ENCODE measurements around the gene SLC49A3. TPM values are rescaled to one million over a fixed set of nuclear protein-coding genes. Genes with fewer than 3 reads are reported as not detected.

SLC49A3 gene
- total and polyA plus RNA-seq, 2 of the 4 experiments (the other 2 are of a cell fraction) = under 0.01 to 0.32 TPM

DNA sequence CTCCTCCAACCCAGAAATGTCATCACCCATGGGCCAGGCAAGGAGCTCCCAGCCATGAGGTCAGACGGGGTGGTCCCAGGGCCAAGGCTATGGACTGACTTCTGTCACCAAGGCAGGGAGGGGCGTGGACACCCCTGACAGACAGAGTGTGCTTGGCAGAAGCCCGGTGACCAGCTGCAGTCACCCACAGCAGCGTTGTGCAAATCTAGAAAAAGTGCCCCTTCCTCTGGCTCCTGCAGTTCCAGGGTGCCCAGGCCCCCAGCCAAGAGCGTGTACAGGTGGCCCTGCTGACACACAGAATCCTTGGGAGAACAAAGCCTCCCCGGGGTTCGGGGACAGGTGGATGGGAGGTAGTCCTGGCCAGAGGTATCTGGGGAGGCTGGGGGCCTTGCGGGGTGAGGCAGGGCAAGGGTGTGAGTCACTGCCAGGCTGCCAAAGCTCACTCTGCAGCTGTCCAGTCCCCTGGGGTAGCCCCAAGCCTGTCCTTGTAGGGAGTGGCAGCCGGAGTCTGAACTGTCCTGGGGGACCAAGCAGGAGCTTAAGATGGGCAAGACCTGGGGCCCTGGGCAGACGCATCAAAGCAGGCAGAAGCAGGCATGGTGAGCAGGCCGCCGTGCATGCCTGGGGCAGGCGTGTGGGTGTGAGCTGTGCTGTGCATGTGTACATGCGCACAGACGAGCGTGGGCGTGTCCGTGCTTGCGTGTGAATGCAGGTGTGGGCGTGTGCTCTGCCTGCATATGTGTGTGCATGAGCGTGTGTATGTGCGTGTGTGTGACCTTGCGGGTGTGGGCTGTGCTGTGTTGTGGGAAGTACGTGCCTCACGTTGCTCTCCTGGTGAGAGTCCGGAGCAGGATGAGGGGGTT, 11.3 kb downstream of the SLC49A3 start (continued):
- no peak for TF ChIP-seq FOS (IDR thresholded peaks at IDR 0.05; ENCODE audit: low read depth, low read length)

DNA sequence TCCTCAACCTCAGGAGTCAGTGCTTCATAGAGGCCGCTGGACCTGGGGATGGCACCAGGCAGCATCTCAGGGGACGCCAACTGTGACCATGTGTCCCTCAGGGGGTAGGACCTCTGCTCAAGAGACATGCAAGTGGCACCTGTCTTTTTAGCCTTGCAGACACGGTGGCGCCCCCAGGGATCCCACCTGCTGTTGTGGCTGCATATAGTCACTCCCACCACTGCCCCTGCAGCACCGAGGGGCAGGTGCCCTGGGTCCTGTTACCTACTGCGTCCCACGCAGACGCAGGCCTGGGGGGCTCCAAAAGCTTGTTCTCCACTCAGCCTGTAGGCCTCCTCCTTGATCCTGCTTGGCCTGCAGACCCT, 12.1 kb downstream of the SLC49A3 start:
- dilution Hi-C loops (cut with HindIII; ENCODE audit: low sequenced_read_pairs, unreplicated experiment) = no loop called here
- Histone ChIP-seq H4K8ac (ENCODE audit: low read depth in 2 of 2, low read length in 2 of 2) (no peak overlapping the region), H3K79me1 (ENCODE audit: low read depth in 1 of 2, low read length in 2 of 2) (peaks cover 17 to 27% of the 10 kb centered on the region in 2 experiments; a peak in 3 of 4 replicates), H3K14ac (replicated peaks; ENCODE audit: low read depth, low read length) (no peak overlapping the region), H3K27me3 (ENCODE audit: control insufficient read depth, insufficient read depth, low read length) (no peaks in the 10 kb centered on the region), H3K9me3 (ENCODE audit: control insufficient read depth, insufficient read depth, low read length) (no peaks in the 10 kb centered on the region), H2BK120ac (ENCODE audit: low read depth, low read length) (no peak overlapping the region), H3K4me3 (ENCODE audit: insufficient read depth, low read depth, low read length) (no peak overlapping the region), H3K4ac (ENCODE audit: low read depth, low read length) (no peak overlapping the region), H4K20me1 (ENCODE audit: insufficient read depth, low read length) (no peaks in the 10 kb centered on the region), H2BK5ac (ENCODE audit: low read depth, low read length, poor library complexity, severe bottlenecking) (no peak overlapping the region), H2AK9ac (replicated peaks; ENCODE audit: low read depth, low read length, poor library complexity) (no peak overlapping the region), H2AK5ac (ENCODE audit: low read depth, low read length) (no peak overlapping the region), H4K91ac (ENCODE audit: insufficient read depth, low read depth, low read length) (no peak overlapping the region), H3K4me2 (ENCODE audit: low read depth, low read length) (no peak overlapping the region), H3K9me1 (ENCODE audit: insufficient read depth, low read length) (peaks cover 4% of the 10 kb centered on the region; the same call in 1 of the 2 replicates), H2BK20ac (ENCODE audit: low read depth, low read length) (no peak overlapping the region), H2BK15ac (ENCODE audit: low read depth, low read length) (no peak overlapping the region), H3K56ac (ENCODE audit: extremely low read depth, insufficient read depth, low read length) (no peak overlapping the region), H4K5ac (ENCODE audit: low read depth, low read length) (no peak overlapping the region), H3K9ac (ENCODE audit: low read depth, low read length) (no peak overlapping the region), H3K23ac (ENCODE audit: low read depth, low read length) (no peak overlapping the region), H3K18ac (ENCODE audit: low read depth, low read length) (no peak overlapping the region), H3K27ac (ENCODE audit: insufficient read depth, low read length) (no peak overlapping the region), H2AFZ (replicated peaks; ENCODE audit: low read length, poor library complexity) (peak overlapping the region; percentile 18), H3K36me3 (ENCODE audit: control insufficient read depth, insufficient read depth, low read length) (peaks cover 9% of the 10 kb centered on the region; the same call in 1 of the 2 replicates), H3K4me1 (ENCODE audit: control insufficient read depth, insufficient read depth, low read length) (peaks cover 12% of the 10 kb centered on the region)
- no peak for ATAC-seq (ENCODE audit: low read depth)
- intact Hi-C loops (cut with micrococcal nuclease) = loop anchor here (10.0 kb wide), 1 partner anchor 342 kb away; the partner anchor contains the start of gene ZNF141
- TF ChIP-seq, protein P1, sequence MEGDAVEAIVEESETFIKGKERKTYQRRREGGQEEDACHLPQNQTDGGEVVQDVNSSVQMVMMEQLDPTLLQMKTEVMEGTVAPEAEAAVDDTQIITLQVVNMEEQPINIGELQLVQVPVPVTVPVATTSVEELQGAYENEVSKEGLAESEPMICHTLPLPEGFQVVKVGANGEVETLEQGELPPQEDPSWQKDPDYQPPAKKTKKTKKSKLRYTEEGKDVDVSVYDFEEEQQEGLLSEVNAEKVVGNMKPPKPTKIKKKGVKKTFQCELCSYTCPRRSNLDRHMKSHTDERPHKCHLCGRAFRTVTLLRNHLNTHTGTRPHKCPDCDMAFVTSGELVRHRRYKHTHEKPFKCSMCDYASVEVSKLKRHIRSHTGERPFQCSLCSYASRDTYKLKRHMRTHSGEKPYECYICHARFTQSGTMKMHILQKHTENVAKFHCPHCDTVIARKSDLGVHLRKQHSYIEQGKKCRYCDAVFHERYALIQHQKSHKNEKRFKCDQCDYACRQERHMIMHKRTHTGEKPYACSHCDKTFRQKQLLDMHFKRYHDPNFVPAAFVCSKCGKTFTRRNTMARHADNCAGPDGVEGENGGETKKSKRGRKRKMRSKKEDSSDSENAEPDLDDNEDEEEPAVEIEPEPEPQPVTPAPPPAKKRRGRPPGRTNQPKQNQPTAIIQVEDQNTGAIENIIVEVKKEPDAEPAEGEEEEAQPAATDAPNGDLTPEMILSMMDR (conservative IDR thresholded peaks at IDR 0.05; ENCODE audit: low read depth, low read length) = no peak
- TF ChIP-seq NFE2L2 (IDR thresholded peaks at IDR 0.05; ENCODE audit: low read depth, low read length) = no peak
- TF ChIP-seq MAZ (IDR thresholded peaks at IDR 0.05; ENCODE audit: borderline replicate concordance, low read depth, low read length) = no peak
- TF ChIP-seq BHLHE40 (IDR thresholded peaks at IDR 0.05; ENCODE audit: low read depth, low read length) = no peak
- TF ChIP-seq CEBPB (IDR thresholded peaks at IDR 0.05; ENCODE audit: low read depth, low read length) = no peak
- TF ChIP-seq FOS (IDR thresholded peaks at IDR 0.05; ENCODE audit: low read depth, low read length) = no peak
- no peak for TF ChIP-seq RCOR1 (IDR thresholded peaks at IDR 0.05; ENCODE audit: insufficient replicate concordance, low read length)
- WGBS, 2 experiments (ENCODE audit: extremely low coverage in 2 of 2, insufficient read length in 1 of 2) = 81% methylated on average over 4 of the region's 8 CpGs; no CpG with 5 or more reads in 1 of the 2 experiments
- in situ Hi-C loops (cut with MboI; ENCODE audit: low sequenced_read_pairs) = no loop called here
- POLR2A ChIA-PET (ENCODE audit: unreplicated experiment) = no interaction called here
- no peak for DNase-seq
- no TSS peak for BruUV-seq (replicated peaks)
- CTCF ChIA-PET = no interaction called here
